Progenitor cell of endocrine pancreas (in vitro differentiated cells): ENCODE data around the gene CDH13. TPM values are rescaled to one million over a fixed set of nuclear protein-coding genes. Genes with fewer than 3 reads are reported as not detected.

Experiments
- DNase-seq: peaks from one replicate; pipeline ENCODE4 v3.0.0; 2021; ENCODE audit warnings: low spot score; ENCODE audit not compliant: unreplicated experiment
- H3K27ac Mint-ChIP-seq: 2 replicates; pipeline ENCODE4 v1.8.0; 2021; ENCODE audit warnings: mild to moderate bottlenecking, moderate library complexity, mixed read lengths
- H3K27me3 Mint-ChIP-seq: 2 replicates; pipeline ENCODE4 v1.8.0; 2021; ENCODE audit warnings: mixed read lengths
- H3K36me3 Mint-ChIP-seq: 2 replicates; pipeline ENCODE4 v1.8.0; 2022; ENCODE audit warnings: mixed read lengths; ENCODE audit not compliant: insufficient read depth
- H3K4me1 Mint-ChIP-seq: 2 replicates; pipeline ENCODE4 v1.8.0; 2021; ENCODE audit warnings: low read depth, mixed read lengths
- H3K4me3 Mint-ChIP-seq: 2 replicates; pipeline ENCODE4 v1.8.0; 2021; ENCODE audit warnings: low read depth, mild to moderate bottlenecking, moderate library complexity, mixed read lengths
- H3K9me3 Mint-ChIP-seq: 2 replicates; pipeline ENCODE4 v1.8.0; 2021; ENCODE audit warnings: low read depth, mixed read lengths
- CTCF ChIP-seq: fragments of 200-600 bp; sonication (generic); IDR thresholded peaks from one replicate; pipeline ENCODE4 v1.5.0; 2021; ENCODE audit warnings: antibody characterized with exemption, mild to moderate bottlenecking; ENCODE audit not compliant: unreplicated experiment
- total RNA-seq: library from RNA; stranded (reverse); gene quantifications from 2 replicates; pipeline ENCODE4 v1.2.1, GENCODE V29; 2021

Gene CDH13
- total RNA-seq, 1 donor from 2014 or later: 0.38 TPM

- Mint-ChIP-seq H3K4me1 (no peaks in the 10 kb centered on the region), H3K27me3 (peaks cover 3% of the 10 kb centered on the region), H3K4me3 (no peak overlapping the region), H3K36me3 (no peaks in the 10 kb centered on the region), H3K27ac (no peak overlapping the region), H3K9me3 (peaks cover 9% of the 10 kb centered on the region)
- no peak for TF ChIP-seq CTCF
- no peak for DNase-seq
These were observed 764.0 kb downstream of the CDH13 start for GRCh38 chr16:83390759-83391158.

- H3K27ac Mint-ChIP-seq: no peak overlapping the region
- no peaks in the 10 kb centered on the region for H3K27me3 Mint-ChIP-seq
- TF ChIP-seq CTCF: no peak
- DNase-seq: no peak
- no peak overlapping the region for H3K4me3 Mint-ChIP-seq
- peaks cover 12% of the 10 kb centered on the region for H3K9me3 Mint-ChIP-seq
- H3K4me1 Mint-ChIP-seq: no peaks in the 10 kb centered on the region
- no peaks in the 10 kb centered on the region for H3K36me3 Mint-ChIP-seq
These were observed 766.0 kb downstream of the CDH13 start for GRCh38 chr16:83392743-83393142.

GRCh38 chr16:83393196-83393981 lies 766.6 kb downstream of the CDH13 start:
- Mint-ChIP-seq H3K27ac (no peak overlapping the region), H3K4me3 (no peak overlapping the region), H3K9me3 (peaks cover 12% of the 10 kb centered on the region), H3K36me3 (no peaks in the 10 kb centered on the region), H3K27me3 (no peaks in the 10 kb centered on the region), H3K4me1 (no peaks in the 10 kb centered on the region)
- no peak for DNase-seq
- peak; percentile 21 for TF ChIP-seq CTCF

GRCh38 chr16:83397601-83398291 lies 771.0 kb downstream of the CDH13 start:
- no peak overlapping the region for H3K4me3 Mint-ChIP-seq
- H3K27me3 Mint-ChIP-seq: no peaks in the 10 kb centered on the region
- no peaks in the 10 kb centered on the region for H3K36me3 Mint-ChIP-seq
- no peak for DNase-seq
- no peaks in the 10 kb centered on the region for H3K4me1 Mint-ChIP-seq
- no peak overlapping the region for H3K27ac Mint-ChIP-seq
- H3K9me3 Mint-ChIP-seq: peaks cover 12% of the 10 kb centered on the region
- no peak for TF ChIP-seq CTCF

GRCh38 chr16:83400234-83400633 lies 773.5 kb downstream of the CDH13 start:
- TF ChIP-seq CTCF: peak; percentile 11
- Mint-ChIP-seq H3K9me3 (peaks cover 3% of the 10 kb centered on the region), H3K27me3 (no peaks in the 10 kb centered on the region), H3K4me1 (no peaks in the 10 kb centered on the region), H3K36me3 (no peaks in the 10 kb centered on the region), H3K4me3 (no peak overlapping the region), H3K27ac (no peak overlapping the region)
- no peak for DNase-seq
